Caco-2 (cell line): Measurements from ENCODE around the gene SEMA4A. TPM values are rescaled to one million over a fixed set of nuclear protein-coding genes. Genes with fewer than 3 reads are reported as not detected.

ENCODE experiments used
- BruUV-seq: library from RNA; stranded (reverse); fragments of 400-500 nt; replicated peaks from 2 replicates; lab custom pipeline; 2021; lab: Mats Ljungman, UMichigan
- CTCF ChIA-PET: fragments of 300-600 bp; sonication (Branson Sonifier 250); formaldehyde crosslinking; loops from one replicate; lab custom pipeline; 2022; ENCODE audit warnings: antibody characterized with exemption; lab: Charles Lee
- POLR2A ChIA-PET: fragments of 300-600 bp; sonication (Branson Sonifier 250); formaldehyde crosslinking; loops from one replicate; lab custom pipeline; 2022; ENCODE audit warnings: antibody characterized with exemption; lab: Charles Lee
- DNase-seq, 2 experiments: peaks; one replicate each; pipeline versions ENCODE4 v3.0.0 to v3.0.0-alpha.2; 2020 to 2022
- H3K27me3 ChIP-seq: replicated peaks from 2 replicates; pipeline ENCODE4 v1.6.0; 2011; ENCODE audit warnings: low read length; ENCODE audit not compliant: control insufficient read depth, insufficient read depth
- H3K36me3 ChIP-seq: 2 replicates; pipeline ENCODE4 v1.5.1; 2011; ENCODE audit warnings: low read length; ENCODE audit not compliant: control insufficient read depth, insufficient read depth
- H3K4me1 ChIP-seq: fragments of 250-450 bp; sonication (Bioruptor Pico); 2 replicates; pipeline ENCODE4 v1.5.1; 2020; ENCODE audit warnings: mild to moderate bottlenecking
- H3K4me3 ChIP-seq: 2 replicates; pipeline ENCODE4 v1.5.1; 2011; ENCODE audit warnings: low read depth, mild to moderate bottlenecking, control low read depth, low read length
- H3K9me3 ChIP-seq: fragments of 250-450 bp; sonication (Bioruptor Pico); 2 replicates; pipeline ENCODE4 v1.5.1; 2020; ENCODE audit warnings: mild to moderate bottlenecking, moderate library complexity
- H3K27ac Mint-ChIP-seq: one replicate; pipeline ENCODE4 v1.8.0; 2022; ENCODE audit warnings: mixed read lengths; ENCODE audit not compliant: unreplicated experiment
- H3K27me3 Mint-ChIP-seq: one replicate; pipeline ENCODE4 v1.8.0; 2022; ENCODE audit warnings: mixed read lengths; ENCODE audit not compliant: insufficient read depth, unreplicated experiment
- H3K36me3 Mint-ChIP-seq: one replicate; pipeline ENCODE4 v1.8.0; 2022; ENCODE audit warnings: mild to moderate bottlenecking, mixed read lengths; ENCODE audit not compliant: insufficient read depth, unreplicated experiment
- H3K4me1 Mint-ChIP-seq: one replicate; pipeline ENCODE4 v1.8.0; 2022; ENCODE audit warnings: low read depth, mixed read lengths; ENCODE audit not compliant: unreplicated experiment
- H3K4me3 Mint-ChIP-seq: one replicate; pipeline ENCODE4 v1.8.0; 2022; ENCODE audit warnings: mild to moderate bottlenecking, moderate library complexity, mixed read lengths; ENCODE audit not compliant: unreplicated experiment
- H3K9me3 Mint-ChIP-seq: one replicate; pipeline ENCODE4 v1.8.0; 2022; ENCODE audit warnings: mixed read lengths; ENCODE audit not compliant: unreplicated experiment
- intact Hi-C: fragments of 100-400 bp; cut with micrococcal nuclease; formaldehyde crosslinking; loops from one replicate; pipeline ENCODE4 v1.10.0; 2022; ENCODE audit not compliant: unreplicated experiment
- total RNA-seq: library from RNA; stranded (reverse); gene quantifications from 2 replicates; pipeline ENCODE4 v1.2.3, GENCODE V29; 2022
- TF ChIP-seq, protein P1 (sequence below), 2 experiments: fragments of 200-600 bp in 1 of 2; IDR thresholded peaks; 1 replicate in 1 of 2; 2 replicates in 1 of 2; pipeline versions ENCODE4 v1.5.1 to v1.8.0; 2011 to 2022; ENCODE audit warnings: antibody characterized with exemption in 1 of 2, control low read depth in 1 of 2, inconsistent platforms in 1 of 2, low read depth in 1 of 2, low read length in 1 of 2, mild to moderate bottlenecking in 1 of 2, moderate library complexity in 1 of 2; ENCODE audit not compliant: insufficient read depth in 1 of 2, severe bottlenecking in 1 of 2, unreplicated experiment in 1 of 2

The SEMA4A gene
- total RNA-seq, 1 experiment from 2014 or later = 0.52 TPM

DNA sequence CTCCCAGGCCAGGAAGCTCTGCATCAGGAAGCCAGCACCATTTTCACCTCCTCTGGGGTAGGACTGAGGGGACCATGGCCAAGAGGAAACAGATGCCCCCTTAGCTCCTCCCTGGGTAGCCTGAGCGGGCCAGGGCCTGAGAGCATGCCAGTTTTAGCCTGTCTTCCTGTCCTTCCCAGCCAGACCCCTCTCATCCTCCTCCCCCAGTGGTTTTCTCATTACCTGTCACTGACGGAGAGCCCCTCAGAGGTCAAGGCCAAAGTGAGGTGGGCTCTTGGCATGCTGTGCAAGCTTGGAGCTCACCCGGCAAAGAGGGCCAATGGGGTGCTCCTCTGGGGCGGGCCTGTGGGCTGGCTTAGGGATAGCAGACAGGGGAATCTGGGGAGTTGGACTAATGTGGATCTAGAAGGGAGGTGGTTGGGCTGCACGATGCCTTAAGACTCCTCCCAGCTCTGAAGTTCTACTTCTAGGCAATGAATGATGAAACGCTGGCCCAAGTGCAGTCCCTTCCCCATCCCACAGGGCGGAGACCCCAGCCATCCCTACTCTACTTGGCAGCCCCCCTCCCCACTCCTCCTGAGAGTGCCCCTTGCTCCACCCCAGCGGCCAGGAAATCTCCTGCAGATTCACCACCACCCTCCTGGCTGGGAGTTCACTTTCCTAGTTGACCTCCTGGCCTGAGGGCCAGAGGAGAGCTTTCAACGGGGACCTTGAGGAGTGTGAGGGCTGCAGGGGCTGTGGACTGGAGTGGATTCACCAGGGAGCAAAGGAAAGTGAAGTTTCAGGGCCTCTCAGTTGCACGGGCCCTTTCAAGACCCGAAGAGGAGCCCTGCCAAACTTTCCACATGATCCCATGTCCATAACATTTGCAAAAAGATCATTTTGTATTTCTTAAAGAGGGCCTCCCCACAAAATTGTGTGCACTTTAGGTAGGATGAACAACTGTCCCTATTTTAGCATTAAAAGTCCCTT, 48.2 kb upstream of the SEMA4A start:
- peak in 1 of 2 experiments; percentile 42 for DNase-seq
- POLR2A ChIA-PET = interaction anchor here (2.2 kb wide), 1 partner anchor 10 kb away, joined by 13 read pairs; no protein-coding TSS in a partner anchor
- peaks cover 42% of the 10 kb centered on the region for H3K4me1 ChIP-seq

DNA sequence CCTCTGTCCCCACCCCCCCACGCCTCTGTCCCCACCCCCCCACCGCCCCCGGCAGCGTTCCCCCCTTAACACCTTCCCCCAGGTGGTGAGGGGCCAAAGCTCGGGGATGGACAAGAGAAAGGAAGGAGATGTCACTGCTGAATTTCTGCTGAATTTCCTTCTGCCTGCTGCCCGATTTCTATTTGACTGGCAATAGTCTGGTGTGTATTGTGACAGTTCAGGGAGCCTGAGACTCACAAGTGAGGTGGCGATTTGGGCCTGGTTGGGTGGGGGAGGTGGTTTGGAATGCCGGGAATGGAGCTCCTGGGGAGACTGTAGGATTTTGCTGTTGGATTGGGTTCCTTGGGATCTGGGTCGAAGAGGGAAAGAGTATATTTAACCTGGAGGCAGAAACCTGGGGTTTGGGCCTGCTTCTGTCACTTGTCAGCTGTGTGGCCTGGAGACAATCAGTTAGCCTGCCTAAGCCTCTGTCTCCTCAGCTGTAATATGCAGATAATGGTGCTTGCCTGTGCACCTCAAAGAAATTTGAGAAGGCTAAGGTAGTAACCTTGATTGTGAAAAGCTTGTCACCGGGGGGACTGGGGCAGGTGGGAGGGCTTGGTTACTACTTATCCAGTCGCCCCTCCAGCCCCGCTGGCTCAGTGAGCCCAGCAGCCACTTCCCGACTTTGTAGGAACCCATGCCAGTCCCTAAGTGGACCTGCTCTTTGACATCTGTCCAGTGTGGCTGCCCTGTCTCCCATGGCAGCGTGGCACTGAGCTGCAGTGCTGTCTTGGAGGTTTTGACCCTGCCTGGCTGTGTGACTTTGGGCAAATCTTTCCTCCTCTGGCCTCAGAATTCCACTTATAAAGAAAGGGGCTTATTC, 46.5 kb upstream of the SEMA4A start:
- Mint-ChIP-seq H3K36me3 (peaks cover 26% of the 10 kb centered on the region), H3K27me3 (no peaks in the 10 kb centered on the region), H3K27ac (peak overlapping the region; percentile 86), H3K4me3 (peak overlapping the region; percentile 71), H3K4me1 (peaks cover 40% of the 10 kb centered on the region), H3K9me3 (no peaks in the 10 kb centered on the region)
- POLR2A ChIA-PET = interaction anchor here (0.6 to 2.2 kb wide), 6 partner anchors 9 to 127 kb away, joined by 3 to 13 read pairs (median 4); partner anchors contain the start of gene PMF1
- intact Hi-C loops = loop anchor here (1.0 kb wide), 2 partner anchors 7 to 21 kb away; partner anchors contain the start of gene LMNA
- H3K36me3 ChIP-seq = no peaks in the 10 kb centered on the region
- CTCF ChIA-PET = interaction anchor here (0.6 to 2.2 kb wide), 4 partner anchors 9 to 87 kb away, joined by 3 to 8 read pairs (median 4); partner anchors contain the start of gene SLC25A44
- peak overlapping the region; percentile 15; the same call in 1 of the 2 replicates for H3K4me3 ChIP-seq
- BruUV-seq = TSS peak; percentile 85
- peaks cover 33% of the 10 kb centered on the region for H3K4me1 ChIP-seq
- DNase-seq = peak; percentile 57 to 65
- TF ChIP-seq, protein P1, sequence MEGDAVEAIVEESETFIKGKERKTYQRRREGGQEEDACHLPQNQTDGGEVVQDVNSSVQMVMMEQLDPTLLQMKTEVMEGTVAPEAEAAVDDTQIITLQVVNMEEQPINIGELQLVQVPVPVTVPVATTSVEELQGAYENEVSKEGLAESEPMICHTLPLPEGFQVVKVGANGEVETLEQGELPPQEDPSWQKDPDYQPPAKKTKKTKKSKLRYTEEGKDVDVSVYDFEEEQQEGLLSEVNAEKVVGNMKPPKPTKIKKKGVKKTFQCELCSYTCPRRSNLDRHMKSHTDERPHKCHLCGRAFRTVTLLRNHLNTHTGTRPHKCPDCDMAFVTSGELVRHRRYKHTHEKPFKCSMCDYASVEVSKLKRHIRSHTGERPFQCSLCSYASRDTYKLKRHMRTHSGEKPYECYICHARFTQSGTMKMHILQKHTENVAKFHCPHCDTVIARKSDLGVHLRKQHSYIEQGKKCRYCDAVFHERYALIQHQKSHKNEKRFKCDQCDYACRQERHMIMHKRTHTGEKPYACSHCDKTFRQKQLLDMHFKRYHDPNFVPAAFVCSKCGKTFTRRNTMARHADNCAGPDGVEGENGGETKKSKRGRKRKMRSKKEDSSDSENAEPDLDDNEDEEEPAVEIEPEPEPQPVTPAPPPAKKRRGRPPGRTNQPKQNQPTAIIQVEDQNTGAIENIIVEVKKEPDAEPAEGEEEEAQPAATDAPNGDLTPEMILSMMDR (IDR thresholded peaks at IDR 0.05; ENCODE audit: insufficient read depth in 1 of 2, low read depth in 1 of 2, low read length in 1 of 2, severe bottlenecking in 1 of 2, unreplicated experiment in 1 of 2) = no peak
- no peaks in the 10 kb centered on the region for H3K9me3 ChIP-seq
- no peaks in the 10 kb centered on the region for H3K27me3 ChIP-seq

More for the DNA sequence above, 48.2 kb upstream of the SEMA4A start:
- Mint-ChIP-seq H3K4me1 (peaks cover 57% of the 10 kb centered on the region), H3K9me3 (no peaks in the 10 kb centered on the region), H3K36me3 (peaks cover 26% of the 10 kb centered on the region), H3K4me3 (peak overlapping the region; percentile 71), H3K27me3 (no peaks in the 10 kb centered on the region), H3K27ac (peak overlapping the region; percentile 86)
- intact Hi-C loops = no loop called here
- Histone ChIP-seq H3K36me3 (no peaks in the 10 kb centered on the region), H3K4me3 (peak overlapping the region; percentile 36), H3K27me3 (no peaks in the 10 kb centered on the region), H3K9me3 (no peaks in the 10 kb centered on the region)
- CTCF ChIA-PET = interaction anchor here (0.6 to 2.0 kb wide), 5 partner anchors 18 to 167 kb away, joined by 3 to 7 read pairs (median 4); no protein-coding TSS in a partner anchor
- TF ChIP-seq, protein P1 (IDR thresholded peaks at IDR 0.05; ENCODE audit: insufficient read depth in 1 of 2, low read depth in 1 of 2, low read length in 1 of 2, severe bottlenecking in 1 of 2, unreplicated experiment in 1 of 2) = peak in 1 of 2 experiments; percentile 14
- no TSS peak for BruUV-seq
